Nephron (organoid): ENCODE results near the gene DNA2.

Source experiments
- H3K27ac Mint-ChIP-seq, 3 experiments: 2 replicates each; pipeline ENCODE4 v1.8.0; 2020; ENCODE audit warnings: mixed read lengths in 3 of 3, mild to moderate bottlenecking in 2 of 3, moderate library complexity in 1 of 3
- H3K27me3 Mint-ChIP-seq: 2 replicates; pipeline ENCODE4 v1.8.0; 2021; ENCODE audit warnings: low read depth, mild to moderate bottlenecking, moderate library complexity, mixed read lengths
- H3K36me3 Mint-ChIP-seq: 2 replicates; pipeline ENCODE4 v1.8.0; 2020; ENCODE audit warnings: low read depth, mixed read lengths
- H3K4me1 Mint-ChIP-seq: 2 replicates; pipeline ENCODE4 v1.8.0; 2020; ENCODE audit warnings: mixed read lengths
- H3K4me3 Mint-ChIP-seq, 3 experiments: 2 replicates each; pipeline ENCODE4 v1.8.0; 2020; ENCODE audit warnings: mild to moderate bottlenecking in 3 of 3, mixed read lengths in 3 of 3, moderate library complexity in 2 of 3
- H3K9me3 Mint-ChIP-seq: 2 replicates; pipeline ENCODE4 v1.8.0; 2020; ENCODE audit warnings: mixed read lengths
- CTCF ChIP-seq, 3 experiments: fragments of 200-600 bp; sonication (generic); IDR thresholded peaks; one replicate each; pipeline ENCODE4 v1.5.0; 2021; ENCODE audit warnings: antibody characterized with exemption in 3 of 3; ENCODE audit not compliant: unreplicated experiment in 3 of 3

The DNA2 gene

GRCh38 chr10:68502846-68503245 is 31.1 kb upstream of the DNA2 start:
- Mint-ChIP-seq H3K4me1 (no peaks in the 10 kb centered on the region), H3K4me3 (no peak overlapping the region), H3K27me3 (no peaks in the 10 kb centered on the region), H3K9me3 (no peaks in the 10 kb centered on the region), H3K36me3 (peaks cover 30% of the 10 kb centered on the region), H3K27ac (no peak overlapping the region)
- no peak for TF ChIP-seq CTCF (IDR thresholded peaks at IDR 0.05; ENCODE audit: unreplicated experiment in 3 of 3)

DNA sequence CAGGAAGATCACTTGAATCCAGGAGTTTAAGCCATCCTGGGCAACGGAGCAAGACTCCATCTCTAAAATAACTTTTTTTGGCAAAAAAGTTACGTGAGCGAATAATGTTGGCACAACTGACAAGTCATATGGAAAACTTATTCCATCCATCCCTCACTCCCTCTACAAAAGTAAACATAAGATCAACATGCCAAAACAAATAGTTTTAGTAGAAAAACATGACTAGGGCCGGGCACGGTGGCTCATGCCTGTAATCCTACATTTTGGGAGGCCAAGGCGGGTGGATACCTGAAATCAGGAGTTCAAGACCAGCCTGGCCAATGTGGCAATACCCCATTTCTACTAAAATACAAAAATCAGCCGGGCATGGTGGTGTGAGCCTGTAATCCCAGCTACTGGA is 29.9 kb upstream of the DNA2 start:
- Mint-ChIP-seq H3K4me1 (no peaks in the 10 kb centered on the region), H3K4me3 (no peak overlapping the region)
- no peak for TF ChIP-seq CTCF (IDR thresholded peaks at IDR 0.05; ENCODE audit: unreplicated experiment in 3 of 3)

GRCh38 chr10:68499544-68499943 is 27.8 kb upstream of the DNA2 start:
- TF ChIP-seq CTCF (IDR thresholded peaks at IDR 0.05; ENCODE audit: unreplicated experiment in 3 of 3), result no peak
- Mint-ChIP-seq H3K27ac (no peak overlapping the region), H3K4me1 (no peaks in the 10 kb centered on the region), H3K9me3 (no peaks in the 10 kb centered on the region), H3K27me3 (no peaks in the 10 kb centered on the region), H3K4me3 (no peak overlapping the region), H3K36me3 (peaks cover 40% of the 10 kb centered on the region)

More for the DNA sequence above, 29.9 kb upstream of the DNA2 start:
- Mint-ChIP-seq H3K36me3 (peaks cover 31% of the 10 kb centered on the region), H3K27me3 (no peaks in the 10 kb centered on the region), H3K9me3 (no peaks in the 10 kb centered on the region), H3K27ac (no peak overlapping the region)

DNA sequence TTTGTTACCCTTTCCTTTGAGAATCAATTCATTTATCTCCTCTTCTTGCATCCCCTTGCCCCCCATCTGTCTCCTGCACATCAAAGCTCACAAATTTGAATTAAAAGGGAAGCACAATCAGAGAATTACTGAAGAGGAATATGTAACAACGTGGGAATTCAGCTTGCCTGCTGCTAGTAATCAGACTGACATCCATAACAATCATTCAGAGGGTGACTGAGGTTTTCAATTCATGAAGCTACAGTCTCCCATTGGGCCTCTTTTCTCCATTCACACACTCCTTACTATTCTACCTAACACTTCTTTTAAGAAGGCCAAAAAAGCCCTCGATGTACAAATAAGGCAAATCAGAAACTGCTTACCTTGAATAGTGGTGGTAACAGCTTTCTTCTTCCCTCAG is 24.3 kb upstream of the DNA2 start:
- Mint-ChIP-seq H3K9me3 (no peaks in the 10 kb centered on the region), H3K4me3 (no peak overlapping the region), H3K36me3 (peaks cover 36% of the 10 kb centered on the region), H3K27me3 (no peaks in the 10 kb centered on the region), H3K27ac (no peak overlapping the region), H3K4me1 (no peaks in the 10 kb centered on the region)
- TF ChIP-seq CTCF (IDR thresholded peaks at IDR 0.05; ENCODE audit: unreplicated experiment in 3 of 3), result no peak

DNA sequence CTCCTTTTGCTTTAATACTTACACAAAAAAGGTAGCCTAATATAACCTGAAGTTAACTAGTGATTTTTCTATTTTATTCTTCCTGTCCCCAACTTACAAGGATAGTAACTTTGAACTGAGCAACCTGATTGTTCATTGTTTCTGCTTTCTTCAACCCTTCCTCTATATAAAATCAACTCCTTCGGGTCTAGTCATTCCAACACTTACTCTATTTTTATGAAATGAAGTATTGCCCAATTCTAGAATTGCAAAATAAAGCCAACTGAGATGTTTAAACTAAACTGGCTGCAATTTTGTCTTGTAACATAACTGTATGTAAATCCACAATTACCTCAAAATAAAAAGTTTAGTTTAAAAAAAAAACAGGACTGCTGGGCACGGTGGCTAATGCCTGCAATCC is 20.3 kb upstream of the DNA2 start:
- Mint-ChIP-seq H3K9me3 (no peaks in the 10 kb centered on the region), H3K27ac (no peak overlapping the region)
- TF ChIP-seq CTCF (IDR thresholded peaks at IDR 0.05; ENCODE audit: unreplicated experiment in 3 of 3), result no peak

DNA sequence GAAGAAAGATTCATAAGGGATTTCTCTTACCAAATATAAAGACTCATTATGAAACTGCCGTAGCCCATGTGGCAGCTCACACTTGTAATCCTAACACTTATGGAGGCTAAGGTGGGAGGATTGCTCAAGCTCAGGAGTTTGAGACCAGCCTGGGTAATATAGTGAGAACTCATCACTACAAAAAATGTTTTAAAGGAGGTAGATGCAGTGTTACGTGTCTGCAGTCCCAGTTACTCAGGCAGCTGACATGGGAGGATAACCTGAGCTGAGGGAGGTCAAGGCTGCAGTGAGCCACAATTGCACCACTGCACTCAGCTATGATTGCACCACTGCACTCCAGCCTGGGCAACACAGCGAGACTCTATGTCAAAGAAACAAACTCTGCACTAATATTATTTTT is 18.1 kb upstream of the DNA2 start:
- no peak for TF ChIP-seq CTCF (IDR thresholded peaks at IDR 0.05; ENCODE audit: unreplicated experiment in 3 of 3)
- Mint-ChIP-seq H3K4me3 (no peak overlapping the region), H3K27ac (no peak overlapping the region), H3K27me3 (no peaks in the 10 kb centered on the region), H3K4me1 (no peaks in the 10 kb centered on the region), H3K36me3 (peaks cover 33% of the 10 kb centered on the region), H3K9me3 (no peaks in the 10 kb centered on the region)

More for the DNA sequence above, 20.3 kb upstream of the DNA2 start:
- Mint-ChIP-seq H3K27me3 (no peaks in the 10 kb centered on the region), H3K4me1 (no peaks in the 10 kb centered on the region), H3K4me3 (no peak overlapping the region), H3K36me3 (peaks cover 38% of the 10 kb centered on the region)
